IPS DF 4.7 (cell line): ENCODE results near the gene MTG1.
"Not testable (repeated sequence)": the region's sequence is repeated elsewhere in the genome, so short reads cannot be mapped to it uniquely, and the experiment has no call there.

Experiments
- DNase-seq: peaks from one replicate; pipeline ENCODE4 v3.0.0-alpha.2; 2013; ENCODE audit warnings: low spot score; ENCODE audit errors: extremely low read depth

Gene MTG1

DNA sequence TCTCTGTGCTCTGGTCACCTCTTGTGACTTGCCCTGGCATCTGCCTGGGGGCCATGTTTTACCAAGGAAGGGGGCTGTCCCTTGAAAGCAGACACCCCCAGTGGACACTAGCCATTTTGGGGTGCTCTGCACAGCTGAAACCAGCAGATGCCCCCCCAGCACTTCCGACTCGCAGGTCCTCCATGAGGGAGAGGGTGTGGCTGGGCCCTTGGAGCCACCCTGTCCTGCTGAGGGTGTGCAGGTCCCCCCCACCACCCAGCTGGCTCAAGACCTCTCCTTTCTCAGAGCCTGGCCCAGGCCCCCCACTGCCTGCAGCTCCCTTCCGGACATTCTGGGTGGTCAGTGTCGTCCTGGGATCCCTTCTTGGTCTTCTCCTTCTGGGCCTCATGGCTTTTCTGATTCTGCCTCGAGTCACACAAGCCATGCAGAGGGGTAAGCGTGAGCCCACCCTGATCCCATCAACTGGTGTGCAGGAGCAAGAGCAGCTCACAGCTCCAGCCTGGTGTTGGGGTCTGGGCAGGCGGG is 72.1 kb downstream of the MTG1 start:
- no peak for DNase-seq

DNA sequence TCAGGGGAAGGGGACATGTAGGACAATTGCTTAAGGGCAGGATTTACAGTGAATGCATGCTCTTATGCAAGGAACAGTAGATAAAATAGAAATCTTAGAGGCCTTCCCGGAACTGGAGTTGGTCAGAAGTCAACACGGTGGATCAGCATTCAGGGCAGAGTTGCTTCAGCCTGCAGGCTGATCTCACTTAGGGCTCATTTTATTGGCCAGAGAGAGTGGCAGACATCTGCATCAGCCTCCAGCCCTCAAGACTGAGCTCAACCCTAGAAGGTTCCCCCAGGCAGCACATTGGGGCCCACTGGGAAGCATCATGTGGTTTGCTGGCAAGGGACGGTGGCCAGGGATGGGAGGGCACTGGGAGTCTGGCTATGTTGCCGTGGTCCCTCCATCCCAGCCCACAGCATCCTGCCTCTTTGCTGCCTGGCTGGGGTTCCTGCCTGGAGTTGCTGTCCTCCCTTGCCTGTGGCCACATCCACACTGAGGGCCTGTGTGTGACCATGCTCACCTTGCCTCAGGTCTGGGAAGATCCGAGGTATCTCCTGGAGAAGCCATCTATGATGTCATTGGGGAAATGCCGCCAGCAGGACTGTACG is 72.8 kb downstream of the MTG1 start:
- DNase-seq, result no peak

DNA sequence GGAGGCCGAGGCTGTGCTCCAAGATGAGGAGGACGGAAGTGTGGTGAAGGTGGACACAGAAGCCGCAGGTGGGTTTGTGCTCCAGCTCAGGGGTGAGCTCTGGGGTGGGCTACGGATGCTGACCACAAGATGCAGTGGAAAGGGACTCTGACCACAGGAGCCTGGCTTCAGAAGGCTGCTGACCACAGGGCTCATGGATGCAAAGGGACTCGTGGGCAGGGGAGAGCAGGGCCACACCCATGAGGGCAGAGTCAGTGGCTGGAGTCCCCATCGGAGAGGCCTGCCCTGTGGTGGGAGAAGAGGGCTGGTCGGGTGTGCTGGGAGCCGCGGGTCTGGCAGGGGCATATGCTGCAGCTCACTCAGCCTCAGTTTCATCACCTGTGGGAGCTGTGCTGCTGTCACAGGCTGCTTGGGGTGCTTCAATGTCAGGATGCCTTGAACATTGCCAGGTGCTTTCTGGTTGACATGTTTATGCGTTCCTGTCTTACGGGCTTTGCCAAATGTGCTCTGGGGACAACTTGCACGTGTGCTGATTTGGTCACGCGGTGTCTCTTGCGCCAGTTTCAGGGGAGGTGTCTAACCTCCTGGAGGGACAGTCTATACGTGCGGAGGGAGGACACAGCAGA is 73.4 kb downstream of the MTG1 start:
- DNase-seq, result no peak

DNA sequence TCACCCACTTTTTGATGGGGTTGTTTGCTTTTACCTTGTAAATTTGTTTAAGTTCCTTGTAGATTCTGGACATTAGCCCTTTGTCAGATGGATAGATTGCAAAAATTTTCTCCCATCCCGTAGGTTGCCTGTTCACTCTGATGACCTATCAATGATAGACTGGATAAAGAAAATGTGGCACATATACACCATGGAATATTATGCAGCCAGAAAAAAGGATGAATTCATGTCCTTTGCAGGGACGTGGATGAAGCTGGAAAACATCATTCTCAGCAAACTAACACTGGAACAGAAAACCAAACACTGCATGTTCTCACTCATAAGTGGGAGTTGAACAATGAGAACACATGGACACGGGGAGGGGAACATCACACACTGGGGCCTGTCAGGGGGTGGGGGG is 75.2 kb downstream of the MTG1 start:
- not testable (repeated sequence) for DNase-seq

DNA sequence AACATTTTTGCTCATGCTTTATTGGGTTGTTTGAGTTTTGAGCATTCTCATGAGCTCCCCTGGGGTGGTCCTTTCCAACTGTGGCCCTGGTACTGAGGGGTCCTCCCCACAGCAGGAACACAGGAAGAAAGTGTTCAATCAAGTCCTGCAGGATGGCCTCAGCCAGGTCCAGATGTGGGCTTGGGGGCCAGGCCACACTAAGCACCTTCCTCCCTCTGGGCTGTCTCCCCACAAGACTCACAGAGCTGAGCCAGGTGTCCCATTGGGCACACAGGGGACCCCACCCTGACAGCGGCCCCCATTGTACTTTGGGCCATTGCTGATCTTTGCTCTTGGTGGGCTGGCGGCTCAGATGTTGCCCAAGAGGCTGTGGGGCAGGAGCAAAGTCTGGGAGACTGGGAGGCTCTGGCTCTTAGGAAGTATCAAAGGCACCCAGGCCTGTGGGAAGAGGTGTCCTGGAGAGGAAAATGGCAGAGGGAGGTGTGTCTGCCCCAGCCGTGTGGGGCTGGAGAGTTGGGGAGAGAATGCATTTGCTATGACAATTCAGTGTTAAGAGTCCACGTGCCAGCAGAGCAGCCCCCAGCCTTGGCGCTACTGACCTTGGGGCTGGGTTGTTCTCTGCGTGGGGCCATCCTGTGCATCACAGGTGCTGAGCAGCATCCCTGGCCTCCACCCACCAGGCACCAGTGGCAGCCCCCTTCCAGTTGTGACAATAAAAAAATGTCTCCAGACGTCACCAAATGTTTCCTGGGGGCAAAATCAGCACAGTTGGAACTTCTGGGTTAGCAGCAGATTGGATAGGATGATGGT is 77.5 kb downstream of the MTG1 start:
- DNase-seq, result no peak
